GM12873 (cell line): ENCODE data around the gene STRA8.

Source experiments
- TF ChIP-seq, protein P1 (sequence below): IDR thresholded peaks from 2 replicates; pipeline ENCODE4 v1.5.1; 2012; ENCODE audit warnings: low read depth, mild to moderate bottlenecking, moderate library complexity, low read length, control low read depth; ENCODE audit not compliant: insufficient read depth; ENCODE audit errors: missing control alignments

STRA8 gene, protein sequence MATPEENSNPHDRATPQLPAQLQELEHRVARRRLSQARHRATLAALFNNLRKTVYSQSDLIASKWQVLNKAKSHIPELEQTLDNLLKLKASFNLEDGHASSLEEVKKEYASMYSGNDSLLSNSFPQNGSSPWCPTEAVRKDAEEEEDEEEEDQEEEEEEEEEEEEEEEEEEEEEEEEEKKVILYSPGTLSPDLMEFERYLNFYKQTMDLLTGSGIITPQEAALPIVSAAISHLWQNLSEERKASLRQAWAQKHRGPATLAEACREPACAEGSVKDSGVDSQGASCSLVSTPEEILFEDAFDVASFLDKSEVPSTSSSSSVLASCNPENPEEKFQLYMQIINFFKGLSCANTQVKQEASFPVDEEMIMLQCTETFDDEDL

GRCh38 chr7:135233570-135233969, at the start of gene STRA8:
Gene STRA8, plus strand, starts transcription at chr7:135233838. Its CDS starts 6,687 bp downstream, at chr7:135240525.
- TF ChIP-seq, protein P1, sequence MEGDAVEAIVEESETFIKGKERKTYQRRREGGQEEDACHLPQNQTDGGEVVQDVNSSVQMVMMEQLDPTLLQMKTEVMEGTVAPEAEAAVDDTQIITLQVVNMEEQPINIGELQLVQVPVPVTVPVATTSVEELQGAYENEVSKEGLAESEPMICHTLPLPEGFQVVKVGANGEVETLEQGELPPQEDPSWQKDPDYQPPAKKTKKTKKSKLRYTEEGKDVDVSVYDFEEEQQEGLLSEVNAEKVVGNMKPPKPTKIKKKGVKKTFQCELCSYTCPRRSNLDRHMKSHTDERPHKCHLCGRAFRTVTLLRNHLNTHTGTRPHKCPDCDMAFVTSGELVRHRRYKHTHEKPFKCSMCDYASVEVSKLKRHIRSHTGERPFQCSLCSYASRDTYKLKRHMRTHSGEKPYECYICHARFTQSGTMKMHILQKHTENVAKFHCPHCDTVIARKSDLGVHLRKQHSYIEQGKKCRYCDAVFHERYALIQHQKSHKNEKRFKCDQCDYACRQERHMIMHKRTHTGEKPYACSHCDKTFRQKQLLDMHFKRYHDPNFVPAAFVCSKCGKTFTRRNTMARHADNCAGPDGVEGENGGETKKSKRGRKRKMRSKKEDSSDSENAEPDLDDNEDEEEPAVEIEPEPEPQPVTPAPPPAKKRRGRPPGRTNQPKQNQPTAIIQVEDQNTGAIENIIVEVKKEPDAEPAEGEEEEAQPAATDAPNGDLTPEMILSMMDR, result no peak

DNA sequence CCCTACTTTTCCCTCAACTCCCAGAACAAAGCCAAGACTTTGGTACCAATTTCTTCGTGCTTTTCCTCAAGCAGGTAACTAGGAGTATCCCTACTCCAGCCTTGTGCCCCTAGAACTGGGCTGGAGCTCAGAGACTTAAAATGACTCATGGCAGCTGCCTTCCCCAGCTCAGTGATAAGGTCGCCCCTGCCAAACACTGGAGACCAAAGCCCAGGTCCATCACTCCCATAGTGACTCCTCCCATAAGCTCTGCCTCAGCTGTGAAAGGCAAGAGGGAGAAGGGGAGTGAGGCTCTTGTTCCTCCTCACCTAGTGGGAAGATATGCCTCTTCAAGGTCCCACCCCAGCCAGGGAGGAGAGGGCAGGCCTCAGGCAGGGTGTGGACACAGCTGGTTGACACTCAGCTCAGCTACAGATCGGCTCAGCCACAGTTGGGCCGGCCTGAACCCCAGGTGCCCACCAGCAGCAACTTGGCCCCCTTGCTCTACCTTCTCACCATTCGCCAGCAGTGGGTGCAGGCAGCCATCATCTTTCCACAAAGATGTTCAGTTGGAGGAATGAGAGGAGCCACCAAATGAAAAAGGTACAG, 49.3 kb upstream of the STRA8 start:
- TF ChIP-seq, protein P1, result no peak

DNA sequence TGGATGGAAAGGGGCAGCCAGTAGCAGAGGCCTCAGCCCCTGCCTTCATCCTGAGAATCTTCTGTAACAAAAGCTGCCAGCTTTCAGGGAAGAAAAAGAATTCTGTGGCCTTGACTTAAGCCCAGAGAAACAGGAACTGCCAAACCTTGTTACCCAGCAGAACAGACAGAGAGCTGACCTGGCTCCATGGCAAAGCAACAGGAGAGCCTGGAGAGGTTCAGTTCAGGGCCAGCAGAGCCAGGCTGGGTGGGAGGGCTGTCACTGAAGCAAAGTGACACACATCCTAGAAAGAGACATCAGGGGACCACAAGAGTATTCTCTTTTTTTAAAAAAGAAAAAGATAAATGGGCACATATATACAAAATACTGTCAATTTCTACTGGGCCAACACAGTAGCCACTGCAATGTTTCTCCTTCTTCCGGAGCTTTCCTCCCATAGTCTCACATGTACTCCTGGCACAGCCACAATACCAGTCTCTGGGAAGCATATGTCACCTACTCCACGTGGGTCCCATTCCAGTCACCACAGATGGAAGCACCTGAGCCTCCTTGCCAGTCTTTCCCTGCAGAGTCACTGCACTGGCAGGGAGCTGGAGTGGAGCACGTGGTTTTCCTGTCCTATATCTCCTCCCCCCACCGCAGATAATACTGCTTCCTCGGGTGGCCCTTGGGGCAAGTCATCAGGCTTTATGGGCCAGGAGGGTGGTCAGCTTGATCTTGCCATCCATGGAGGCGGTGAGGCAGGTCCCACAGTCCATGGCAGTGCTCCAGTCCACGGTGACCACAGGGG, 48.0 kb upstream of the STRA8 start:
- TF ChIP-seq, protein P1, result no peak

- TF ChIP-seq, protein P1, result no peak
Measured at GRCh38 chr7:135186261-135186540, 47.4 kb upstream of the STRA8 start.

GRCh38 chr7:135186841-135187253, 46.8 kb upstream of the STRA8 start:
- TF ChIP-seq, protein P1, result no peak

DNA sequence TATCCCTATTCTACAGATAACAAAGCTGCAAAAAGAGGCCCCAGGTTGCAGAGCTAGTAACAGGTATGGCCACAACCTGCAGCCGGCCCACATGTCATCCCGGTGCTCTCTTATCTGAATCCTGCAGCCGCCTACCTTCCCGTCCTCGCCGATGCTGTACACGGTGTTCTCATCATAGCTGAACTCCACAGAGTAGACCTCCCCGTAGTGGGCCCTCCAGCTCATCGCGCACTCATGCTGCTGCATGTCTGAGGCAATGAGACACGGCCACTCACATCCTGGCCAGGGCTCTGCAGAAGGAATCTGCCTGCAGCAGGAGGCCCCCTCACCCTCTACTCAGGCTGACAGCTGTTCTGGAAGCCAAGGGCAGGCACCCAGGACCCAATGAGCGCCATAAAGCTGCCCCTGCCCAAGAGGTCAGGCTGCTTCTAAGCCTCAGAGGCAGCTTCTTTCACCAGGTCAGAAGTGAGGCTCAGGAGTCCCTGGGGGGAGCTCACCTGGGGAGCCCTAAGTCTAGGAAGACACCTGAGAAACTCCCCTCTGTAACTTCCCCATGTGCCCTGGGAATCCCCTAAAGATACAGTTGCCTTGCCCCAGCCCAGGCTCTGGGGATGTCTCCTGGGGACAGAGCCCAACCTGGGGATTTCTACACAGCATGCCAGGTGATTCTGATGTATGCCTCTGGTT, 45.2 kb upstream of the STRA8 start:
- TF ChIP-seq, protein P1, result no peak
